Measurements from ENCODE around the gene STOX2. TPM values are rescaled to one million over a fixed set of nuclear protein-coding genes. Genes with fewer than 3 reads are reported as not detected.

The STOX2 gene
- total RNA-seq, 4 donors from 2014 or later = 2.1 to 9.0 (median 3.9) TPM

DNA sequence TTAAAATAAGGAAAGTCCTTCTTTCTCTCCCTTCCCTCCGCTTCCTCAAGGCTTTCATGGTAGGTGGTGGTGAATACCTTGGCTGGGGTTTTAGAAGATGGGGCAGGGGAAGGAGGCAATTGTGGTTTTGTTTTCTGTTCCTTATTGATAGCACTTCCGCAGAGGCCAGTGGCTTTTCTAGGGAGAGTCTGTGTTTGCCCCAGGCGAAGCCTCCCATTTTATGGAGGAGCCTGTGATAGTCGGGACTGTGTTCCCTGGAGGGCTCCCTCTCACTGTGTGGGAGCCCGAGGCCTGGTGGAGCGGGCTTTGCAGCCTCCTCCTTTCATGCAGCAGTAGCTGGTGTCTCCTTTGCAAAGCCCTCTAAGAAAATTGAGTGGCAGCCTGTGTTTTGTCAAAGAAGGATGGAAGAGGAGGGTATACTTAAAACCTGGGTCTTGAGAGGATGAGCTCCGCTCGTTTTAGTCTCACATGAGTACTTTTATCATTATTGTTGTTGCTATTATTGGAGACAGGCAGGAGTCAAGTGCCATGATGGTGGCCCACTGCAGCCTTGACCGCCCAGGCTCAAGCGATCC, 29.8 kb upstream of the STOX2 start:
- TF ChIP-seq, protein P1, sequence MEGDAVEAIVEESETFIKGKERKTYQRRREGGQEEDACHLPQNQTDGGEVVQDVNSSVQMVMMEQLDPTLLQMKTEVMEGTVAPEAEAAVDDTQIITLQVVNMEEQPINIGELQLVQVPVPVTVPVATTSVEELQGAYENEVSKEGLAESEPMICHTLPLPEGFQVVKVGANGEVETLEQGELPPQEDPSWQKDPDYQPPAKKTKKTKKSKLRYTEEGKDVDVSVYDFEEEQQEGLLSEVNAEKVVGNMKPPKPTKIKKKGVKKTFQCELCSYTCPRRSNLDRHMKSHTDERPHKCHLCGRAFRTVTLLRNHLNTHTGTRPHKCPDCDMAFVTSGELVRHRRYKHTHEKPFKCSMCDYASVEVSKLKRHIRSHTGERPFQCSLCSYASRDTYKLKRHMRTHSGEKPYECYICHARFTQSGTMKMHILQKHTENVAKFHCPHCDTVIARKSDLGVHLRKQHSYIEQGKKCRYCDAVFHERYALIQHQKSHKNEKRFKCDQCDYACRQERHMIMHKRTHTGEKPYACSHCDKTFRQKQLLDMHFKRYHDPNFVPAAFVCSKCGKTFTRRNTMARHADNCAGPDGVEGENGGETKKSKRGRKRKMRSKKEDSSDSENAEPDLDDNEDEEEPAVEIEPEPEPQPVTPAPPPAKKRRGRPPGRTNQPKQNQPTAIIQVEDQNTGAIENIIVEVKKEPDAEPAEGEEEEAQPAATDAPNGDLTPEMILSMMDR (IDR thresholded peaks at IDR 0.05; ENCODE audit: low read depth) = no peak

DNA sequence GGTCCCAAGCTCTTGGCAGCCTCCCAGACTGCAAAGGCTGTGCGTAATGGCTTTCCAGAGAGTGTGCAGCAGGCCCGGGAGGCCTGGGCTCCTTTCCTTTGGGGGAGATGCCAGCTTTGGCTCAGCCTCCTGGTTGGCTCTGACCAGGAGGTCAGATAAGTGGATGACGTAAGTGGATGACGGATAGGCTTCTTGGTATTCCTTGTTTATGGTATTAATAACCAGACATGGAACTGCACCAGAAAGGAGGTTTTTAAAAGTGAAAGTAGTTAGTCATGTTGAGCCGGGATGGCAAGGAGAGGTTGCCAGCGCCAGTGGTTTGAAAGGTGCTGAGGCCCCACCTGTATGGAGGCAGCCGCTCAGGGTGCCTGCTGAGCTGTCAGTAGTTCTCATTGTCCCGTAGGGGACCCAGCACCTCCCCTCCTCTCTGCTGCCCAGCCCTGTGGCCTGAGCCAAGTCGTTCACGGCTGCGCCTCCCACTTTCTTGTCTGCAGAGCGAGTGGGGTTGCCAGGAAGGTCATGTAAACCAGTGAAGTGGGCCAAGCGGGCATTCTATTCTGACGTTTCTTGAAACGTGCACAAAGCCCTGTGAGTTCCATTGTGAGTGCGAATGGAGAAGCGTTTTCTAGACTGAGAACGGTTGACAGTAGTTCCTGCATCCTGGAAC, 28.7 kb upstream of the STOX2 start:
- TF ChIP-seq, protein P1 (IDR thresholded peaks at IDR 0.05; ENCODE audit: low read depth) = no peak

DNA sequence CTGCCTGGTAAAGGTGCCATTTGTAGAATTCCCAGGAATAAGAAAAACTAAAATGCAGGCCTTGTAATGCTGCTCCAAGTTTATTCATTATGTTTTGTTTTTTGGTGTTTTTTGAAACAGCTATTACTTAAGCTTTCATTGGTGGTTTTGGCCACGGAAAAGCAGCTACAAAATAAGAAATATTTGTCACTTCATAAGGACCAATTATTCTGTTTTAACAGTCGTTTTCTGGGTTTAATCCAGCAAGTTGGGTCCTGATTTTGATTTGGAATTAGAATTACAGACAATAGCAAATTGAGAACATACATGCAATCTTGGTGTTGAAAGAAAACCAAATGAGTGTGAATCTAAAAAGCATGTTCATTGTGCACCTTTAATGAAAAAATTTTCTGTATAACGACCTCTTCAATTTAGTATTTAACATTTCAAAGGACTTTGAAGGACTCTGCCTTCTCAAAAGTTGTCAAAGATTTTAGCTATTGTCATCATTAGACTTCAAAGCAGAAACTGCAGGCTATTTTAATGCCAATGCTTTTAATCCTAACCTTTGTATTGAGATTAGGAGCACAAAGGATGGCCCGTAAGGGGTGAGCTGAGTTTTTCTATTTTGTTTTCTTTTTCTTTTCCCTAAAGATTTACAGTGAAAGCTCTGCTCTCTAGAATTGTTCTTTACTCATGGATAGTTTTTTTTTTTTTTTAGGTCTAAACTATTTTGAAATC, 26.7 kb upstream of the STOX2 start:
- TF ChIP-seq, protein P1 (IDR thresholded peaks at IDR 0.05; ENCODE audit: low read depth) = no peak

DNA sequence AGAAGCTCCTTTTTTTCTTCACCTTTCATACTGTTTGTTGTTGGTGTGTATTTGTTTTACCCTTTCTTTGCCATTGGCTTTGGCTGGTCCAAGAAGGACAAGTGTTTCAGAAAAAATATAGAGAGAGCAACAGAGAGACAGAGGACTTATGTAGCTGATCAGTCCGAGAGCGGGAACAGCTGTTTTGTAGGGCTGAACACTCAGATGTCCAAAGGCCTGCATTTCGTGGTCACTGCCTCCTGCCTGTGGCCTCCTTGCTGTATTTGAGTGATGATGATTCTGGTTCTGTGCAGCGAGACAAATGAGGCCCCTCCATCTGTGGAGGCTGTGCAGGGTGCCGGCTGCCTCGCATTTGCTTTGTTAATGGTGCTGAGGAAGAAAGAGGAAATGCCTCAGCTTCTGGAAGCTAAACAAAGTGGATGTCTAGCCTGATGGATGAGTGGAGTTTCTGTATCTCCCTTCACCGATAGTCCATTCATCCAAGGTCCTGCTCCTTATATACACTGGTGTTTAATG, 19.8 kb upstream of the STOX2 start:
- TF ChIP-seq, protein P1 (IDR thresholded peaks at IDR 0.05; ENCODE audit: low read depth) = no peak

DNA sequence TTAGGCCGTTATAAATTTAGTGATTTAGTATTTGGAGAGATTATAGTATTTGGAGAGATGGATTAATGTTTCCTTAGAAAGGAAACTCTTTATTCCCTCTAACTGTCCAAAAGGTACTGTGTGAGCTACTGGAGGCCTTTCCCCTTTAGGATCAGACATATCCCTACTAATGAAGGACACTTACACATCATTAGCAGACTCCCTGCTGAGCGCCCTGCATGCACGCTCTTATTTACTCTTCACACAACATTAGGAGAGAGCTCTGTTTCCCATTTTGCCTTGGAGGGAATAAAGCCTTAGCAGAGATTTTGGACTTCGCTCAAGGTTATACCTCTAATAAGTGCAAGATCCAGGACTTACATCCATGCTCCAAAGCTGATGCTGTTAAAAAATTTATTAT, 17.8 kb upstream of the STOX2 start:
- TF ChIP-seq, protein P1 (IDR thresholded peaks at IDR 0.05; ENCODE audit: low read depth) = no peak

DNA sequence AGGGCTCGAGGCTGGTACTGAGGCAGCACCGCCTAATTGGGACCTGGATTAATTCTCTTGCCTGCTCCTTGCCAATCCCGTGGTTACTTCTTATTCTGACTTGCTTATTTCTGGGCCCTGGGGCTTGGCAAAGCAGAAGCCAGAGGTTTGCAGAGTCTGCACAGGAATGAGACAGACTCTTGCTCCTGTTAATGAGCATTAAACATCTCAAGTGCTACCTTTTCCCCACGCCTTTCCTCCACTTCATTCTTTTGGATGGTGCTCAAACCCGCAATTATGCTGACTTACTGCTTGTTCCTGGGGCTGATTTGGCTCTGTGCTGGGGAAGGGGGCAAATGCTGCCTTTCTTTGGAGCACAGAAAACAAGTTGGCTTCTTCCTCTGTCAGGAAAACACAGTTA, 16.5 kb upstream of the STOX2 start:
- TF ChIP-seq, protein P1 (IDR thresholded peaks at IDR 0.05; ENCODE audit: low read depth) = no peak

DNA sequence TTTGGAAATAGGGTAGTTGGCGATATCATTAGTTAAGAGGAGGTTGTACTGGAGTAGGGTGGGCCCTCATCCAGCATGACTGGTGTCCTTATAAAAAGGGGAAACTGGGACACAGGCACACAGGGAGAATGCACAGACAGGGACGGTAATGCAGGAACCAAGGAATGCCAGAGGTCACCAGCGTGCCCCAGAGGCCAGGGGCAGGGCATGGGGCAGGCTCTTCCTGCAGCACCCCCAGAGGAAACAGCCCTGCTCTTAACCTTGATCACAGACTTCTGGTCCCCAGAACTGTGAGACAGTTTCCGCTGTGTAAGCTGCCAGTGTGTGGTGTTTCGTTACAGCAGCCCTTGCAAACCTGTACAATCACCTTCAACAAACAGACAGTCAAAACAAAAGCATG, 15.9 kb upstream of the STOX2 start:
- TF ChIP-seq, protein P1 (IDR thresholded peaks at IDR 0.05; ENCODE audit: low read depth) = no peak

Data from subcutaneous adipose tissue (tissue), 4 donors.